GM12874 (cell line): Measurements from ENCODE around the gene ERCC6L2.

Experiments
- CTCF ChIP-seq: IDR thresholded peaks from 2 replicates; pipeline ENCODE4 v1.5.1; 2011; ENCODE audit warnings: low read depth, mild to moderate bottlenecking, control low read depth, low read length, moderate library complexity; ENCODE audit not compliant: insufficient read depth

Gene ERCC6L2

GRCh38 chr9:95966306-95966705 lies 90.8 kb downstream of the ERCC6L2 start:
- no peak for TF ChIP-seq CTCF

GRCh38 chr9:95970317-95970716 lies 94.8 kb downstream of the ERCC6L2 start:
- no peak for TF ChIP-seq CTCF

- TF ChIP-seq CTCF = no peak
Observed at GRCh38 chr9:95971815-95972214, 96.3 kb downstream of the ERCC6L2 start.

- TF ChIP-seq CTCF = no peak
Observed at GRCh38 chr9:95974389-95974788, 98.9 kb downstream of the ERCC6L2 start.

- TF ChIP-seq CTCF = no peak
Observed at GRCh38 chr9:95977371-95977770, 101.9 kb downstream of the ERCC6L2 start.

GRCh38 chr9:95978106-95978505 lies 102.6 kb downstream of the ERCC6L2 start:
- TF ChIP-seq CTCF = no peak

GRCh38 chr9:95979446-95979845 lies 104.0 kb downstream of the ERCC6L2 start:
- no peak for TF ChIP-seq CTCF
